ENCODE results near the gene FADS1.

The FADS1 gene

DNA sequence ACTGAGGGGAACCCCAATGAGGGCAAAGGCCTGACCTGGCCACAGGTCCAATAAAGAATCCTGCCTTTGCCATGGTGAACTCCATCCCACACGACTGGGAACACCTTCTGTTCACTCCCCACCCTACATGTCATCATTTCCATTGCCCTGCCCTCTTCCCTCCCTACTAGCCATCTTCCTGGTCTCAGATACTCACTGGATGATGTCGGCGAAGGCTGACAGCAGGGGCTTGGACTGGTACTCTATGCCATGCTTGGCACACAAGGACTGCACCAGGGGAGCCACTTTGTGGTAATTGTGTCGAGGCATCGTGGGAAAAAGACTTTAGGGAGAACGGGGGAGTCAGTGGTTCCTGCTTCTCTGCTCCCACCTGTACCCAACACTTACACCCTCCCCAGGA lies 14.2 kb downstream of the FADS1 start:
- Histone ChIP-seq H3K4me1 (peaks cover 0 to 5% (median 0%) of the 10 kb centered on the region in 4 donors), H3K27ac (no peak overlapping the region), H3K27me3 (no peaks in the 10 kb centered on the region), H3K36me3 (peaks cover 43 to 60% (median 47%) of the 10 kb centered on the region in 3 donors), H3K9me3 (no peaks in the 10 kb centered on the region), H3K4me3 (no peak overlapping the region)
- TF ChIP-seq, protein P1, sequence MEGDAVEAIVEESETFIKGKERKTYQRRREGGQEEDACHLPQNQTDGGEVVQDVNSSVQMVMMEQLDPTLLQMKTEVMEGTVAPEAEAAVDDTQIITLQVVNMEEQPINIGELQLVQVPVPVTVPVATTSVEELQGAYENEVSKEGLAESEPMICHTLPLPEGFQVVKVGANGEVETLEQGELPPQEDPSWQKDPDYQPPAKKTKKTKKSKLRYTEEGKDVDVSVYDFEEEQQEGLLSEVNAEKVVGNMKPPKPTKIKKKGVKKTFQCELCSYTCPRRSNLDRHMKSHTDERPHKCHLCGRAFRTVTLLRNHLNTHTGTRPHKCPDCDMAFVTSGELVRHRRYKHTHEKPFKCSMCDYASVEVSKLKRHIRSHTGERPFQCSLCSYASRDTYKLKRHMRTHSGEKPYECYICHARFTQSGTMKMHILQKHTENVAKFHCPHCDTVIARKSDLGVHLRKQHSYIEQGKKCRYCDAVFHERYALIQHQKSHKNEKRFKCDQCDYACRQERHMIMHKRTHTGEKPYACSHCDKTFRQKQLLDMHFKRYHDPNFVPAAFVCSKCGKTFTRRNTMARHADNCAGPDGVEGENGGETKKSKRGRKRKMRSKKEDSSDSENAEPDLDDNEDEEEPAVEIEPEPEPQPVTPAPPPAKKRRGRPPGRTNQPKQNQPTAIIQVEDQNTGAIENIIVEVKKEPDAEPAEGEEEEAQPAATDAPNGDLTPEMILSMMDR (IDR thresholded peaks at IDR 0.05): no peak
- DNase-seq: no peak
- intact Hi-C loops (cut with DNase I; ENCODE audit: low total_unique reads): no loop called here

DNA sequence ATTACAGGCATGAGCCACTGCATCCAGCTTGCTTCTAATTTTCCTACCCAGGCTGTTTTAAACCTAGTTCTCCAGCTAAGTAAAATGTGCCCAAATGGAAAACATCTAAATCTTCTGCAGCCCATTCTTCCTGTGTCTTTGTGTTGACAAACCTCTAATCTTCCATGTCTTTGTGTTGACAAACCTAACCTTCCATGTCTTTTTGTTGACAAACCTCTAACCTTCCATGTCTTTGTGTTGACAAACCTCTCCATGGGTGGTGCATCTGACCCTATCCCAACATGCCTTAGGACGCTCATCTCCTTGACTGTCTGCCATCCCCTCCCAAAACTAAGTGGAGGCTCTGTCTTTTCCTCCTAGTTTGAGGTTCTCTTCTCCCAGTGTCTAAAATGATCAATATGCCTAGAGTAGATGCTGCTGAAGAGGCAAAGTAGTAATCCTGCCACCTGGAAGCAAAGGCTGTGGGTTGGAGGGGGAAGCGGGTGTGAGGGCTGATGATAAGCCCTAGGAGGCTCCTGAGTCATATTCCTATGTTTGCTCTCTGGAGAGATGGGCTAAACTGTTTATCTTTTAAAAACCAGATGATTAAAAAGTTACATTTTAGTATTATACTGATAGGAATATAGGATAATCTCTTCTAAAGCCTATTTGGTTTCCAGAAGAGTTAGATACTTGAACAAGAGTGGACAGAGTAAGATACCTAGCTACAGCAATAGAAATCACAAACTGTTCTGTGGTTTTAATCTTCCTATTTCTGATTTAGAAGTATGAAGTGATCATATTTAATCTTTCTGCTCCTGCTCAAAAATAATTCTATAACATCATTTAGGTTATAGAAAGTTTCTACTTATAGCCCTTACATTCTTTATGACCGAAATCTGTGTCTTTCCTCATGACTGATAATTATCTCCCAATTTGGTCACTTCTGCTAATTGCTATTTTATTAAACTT lies 16.2 kb downstream of the FADS1 start:
- Histone ChIP-seq H3K9me3 (no peaks in the 10 kb centered on the region), H3K36me3 (peaks cover 31 to 49% (median 38%) of the 10 kb centered on the region in 3 donors), H3K27me3 (no peaks in the 10 kb centered on the region), H3K4me1 (peaks cover 0 to 8% (median 0%) of the 10 kb centered on the region in 4 donors), H3K4me3 (no peak overlapping the region), H3K27ac (no peak overlapping the region)
- no peak for DNase-seq
- TF ChIP-seq, protein P1 (IDR thresholded peaks at IDR 0.05): no peak
- intact Hi-C loops (cut with DNase I; ENCODE audit: low total_unique reads): no loop called here

DNA sequence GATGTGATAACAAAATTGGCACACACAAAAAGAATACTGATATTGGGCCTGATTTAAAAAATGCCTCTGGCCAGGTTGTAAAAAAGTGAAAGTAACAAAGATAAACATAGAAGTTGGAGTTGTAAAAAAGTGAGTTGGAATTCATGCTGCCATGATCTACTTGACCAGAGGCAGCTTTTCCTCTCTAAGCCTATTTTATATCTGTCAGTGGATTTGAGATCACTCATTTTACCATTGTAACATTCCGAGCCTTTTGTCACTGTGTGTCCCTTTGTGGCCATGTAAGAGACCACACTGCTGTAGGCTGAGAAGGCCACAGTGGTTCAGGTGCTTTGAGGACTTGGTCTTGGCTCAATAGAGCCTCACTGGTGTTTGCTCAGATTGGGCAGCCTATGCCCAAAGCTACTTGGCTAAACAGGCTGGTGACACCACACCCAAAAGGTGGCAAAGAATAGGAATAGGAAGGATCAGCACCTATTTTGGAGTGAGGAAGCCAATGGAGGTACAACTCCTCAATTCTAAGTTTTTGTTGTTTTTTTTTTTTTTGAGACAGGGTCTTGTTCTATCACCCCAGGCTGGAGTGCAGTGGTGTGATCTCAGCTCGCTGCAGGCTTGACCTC lies 17.0 kb downstream of the FADS1 start:
- no peak overlapping the region for H3K27ac ChIP-seq
- DNase-seq: no peak
- intact Hi-C loops (cut with DNase I; ENCODE audit: low total_unique reads): loop anchor here (5.0 to 10.0 kb wide), 3 partner anchors 88 to 305 kb away; no protein-coding TSS in a partner anchor
- no peaks in the 10 kb centered on the region for H3K9me3 ChIP-seq
- TF ChIP-seq, protein P1 (IDR thresholded peaks at IDR 0.05): no peak
- no peaks in the 10 kb centered on the region for H3K27me3 ChIP-seq
- peaks cover 24 to 45% (median 32%) of the 10 kb centered on the region in 3 donors for H3K36me3 ChIP-seq
- H3K4me1 ChIP-seq: peaks cover 0 to 8% (median 0%) of the 10 kb centered on the region in 4 donors
- H3K4me3 ChIP-seq: no peak overlapping the region

DNA sequence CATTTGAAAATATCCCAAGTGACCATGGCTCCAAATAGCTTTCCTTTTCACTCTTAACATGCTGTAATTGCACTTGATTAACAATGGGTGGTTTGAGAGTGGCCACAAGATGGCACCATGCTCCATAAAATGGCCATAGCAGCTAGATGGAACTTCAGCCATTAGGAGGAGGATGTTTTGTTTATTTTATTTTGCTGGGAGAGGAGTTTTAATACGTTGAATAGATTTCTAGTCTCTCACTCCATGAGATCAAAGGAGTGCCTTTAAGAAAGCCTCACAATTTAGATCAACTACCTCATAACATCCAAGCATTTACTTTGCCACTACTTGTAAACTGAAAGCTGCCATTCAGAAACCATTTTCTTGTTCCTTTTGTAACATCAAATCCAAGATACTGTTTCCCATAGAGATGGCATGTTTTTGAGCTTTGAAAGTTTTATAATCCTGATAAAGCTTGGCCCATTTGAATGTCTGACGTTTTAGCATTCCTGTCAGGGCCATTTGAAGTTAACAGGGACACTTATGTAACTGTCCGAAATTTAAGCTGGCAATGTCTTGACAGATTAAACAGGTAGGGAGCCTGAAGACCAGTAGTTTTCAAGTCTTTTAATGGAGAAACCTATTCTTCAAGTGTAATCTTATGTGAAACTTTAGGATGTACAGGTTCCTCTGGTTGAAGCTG lies 19.4 kb downstream of the FADS1 start:
- H3K27ac ChIP-seq: peak overlapping the region; percentile 55 to 68
- H3K36me3 ChIP-seq: peaks cover 8 to 22% (median 11%) of the 10 kb centered on the region in 3 donors
- DNase-seq: peak; percentile 85 to 86
- H3K4me3 ChIP-seq: peak overlapping the region in 1 of 2 donors; percentile 11
- H3K4me1 ChIP-seq: peaks cover 0 to 21% (median 7%) of the 10 kb centered on the region in 4 donors
- intact Hi-C loops (cut with DNase I; ENCODE audit: low total_unique reads): loop anchor here (5.0 to 10.0 kb wide), 3 partner anchors 90 to 307 kb away; no protein-coding TSS in a partner anchor
- H3K9me3 ChIP-seq: no peaks in the 10 kb centered on the region
- TF ChIP-seq, protein P1 (IDR thresholded peaks at IDR 0.05): peak; percentile 80 to 92
- H3K27me3 ChIP-seq: no peaks in the 10 kb centered on the region

DNA sequence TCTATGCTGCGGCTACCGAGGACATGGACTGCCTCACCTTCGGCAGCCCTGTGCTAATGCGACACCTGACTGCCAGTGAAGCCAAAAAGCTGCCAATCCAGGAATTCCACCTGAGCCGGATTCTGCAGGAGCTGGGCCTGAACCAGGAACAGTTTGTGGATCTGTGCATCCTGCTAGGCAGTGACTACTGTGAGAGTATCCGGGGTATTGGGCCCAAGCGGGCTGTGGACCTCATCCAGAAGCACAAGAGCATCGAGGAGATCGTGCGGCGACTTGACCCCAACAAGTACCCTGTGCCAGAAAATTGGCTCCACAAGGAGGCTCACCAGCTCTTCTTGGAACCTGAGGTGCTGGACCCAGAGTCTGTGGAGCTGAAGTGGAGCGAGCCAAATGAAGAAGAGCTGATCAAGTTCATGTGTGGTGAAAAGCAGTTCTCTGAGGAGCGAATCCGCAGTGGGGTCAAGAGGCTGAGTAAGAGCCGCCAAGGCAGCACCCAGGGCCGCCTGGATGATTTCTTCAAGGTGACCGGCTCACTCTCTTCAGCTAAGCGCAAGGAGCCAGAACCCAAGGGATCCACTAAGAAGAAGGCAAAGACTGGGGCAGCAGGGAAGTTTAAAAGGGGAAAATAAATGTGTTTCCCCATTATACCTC lies 20.8 kb downstream of the FADS1 start:
- Histone ChIP-seq H3K27ac (no peak overlapping the region), H3K9me3 (no peaks in the 10 kb centered on the region), H3K4me3 (no peak overlapping the region), H3K4me1 (peaks cover 0 to 30% (median 16%) of the 10 kb centered on the region in 4 donors), H3K36me3 (peaks cover 0 to 11% (median 0%) of the 10 kb centered on the region in 3 donors), H3K27me3 (no peaks in the 10 kb centered on the region)
- TF ChIP-seq, protein P1 (IDR thresholded peaks at IDR 0.05): no peak
- intact Hi-C loops (cut with DNase I; ENCODE audit: low total_unique reads): loop anchor here (5.0 to 10.0 kb wide), 3 partner anchors 91 to 309 kb away; no protein-coding TSS in a partner anchor
- DNase-seq: no peak

Measured in tibial artery (tissue), 4 donors.